Inflammatory macrophage treated with lipopolysaccharide for 4 hours (primary cell): ENCODE measurements around the gene ZSCAN5C.
"Not testable (repeated sequence)": the region's sequence is repeated elsewhere in the genome, so short reads cannot be mapped to it uniquely, and the experiment has no call there.

Experiments used
- DNase-seq: peaks from one replicate; pipeline ENCODE4 v3.0.0-alpha.2; 2020

ZSCAN5C gene, protein sequence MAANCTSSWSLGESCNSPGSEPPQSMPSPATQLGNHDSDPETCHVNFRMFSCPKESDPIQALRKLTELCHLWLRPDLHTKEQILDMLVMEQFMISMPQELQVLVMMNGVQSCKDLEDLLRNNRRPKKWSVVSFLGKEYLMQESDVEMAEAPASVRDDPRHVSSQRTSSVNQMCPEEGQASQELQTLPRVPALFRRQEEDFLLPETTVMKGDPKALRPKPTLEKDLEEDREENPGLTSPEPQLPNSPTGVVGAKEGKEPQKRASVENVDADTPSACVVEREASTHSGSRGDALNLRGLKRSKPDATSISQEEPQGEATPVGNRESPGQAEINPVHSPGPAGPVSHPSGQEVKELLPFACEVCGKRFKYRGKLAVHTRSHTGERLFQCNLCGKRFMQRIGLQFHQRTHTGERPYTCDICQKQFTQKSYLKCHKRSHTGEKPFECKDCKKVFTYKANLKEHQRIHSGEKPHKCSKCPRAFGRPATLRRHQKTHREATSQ

DNA sequence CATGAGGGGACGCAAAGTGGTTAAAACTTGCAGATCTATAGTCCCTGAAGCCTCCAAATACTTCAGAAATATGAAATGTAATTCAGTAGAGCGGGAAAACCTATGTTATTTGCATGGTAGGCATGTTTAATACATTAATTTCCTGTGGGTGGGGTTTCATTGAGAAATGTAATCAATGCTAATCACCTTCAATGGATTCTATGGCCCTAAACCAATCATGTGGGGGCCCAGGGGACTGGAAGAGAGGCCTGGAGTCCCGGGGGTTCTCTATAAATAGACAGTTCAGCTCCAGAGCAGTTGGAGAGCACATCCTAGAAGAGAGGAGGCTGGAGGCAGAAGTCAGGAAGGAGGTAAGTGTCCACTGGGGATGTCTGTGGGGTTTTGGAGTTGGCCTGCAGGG is at the start of gene ZSCAN5C:
Gene ZSCAN5C (plus strand): TSS at position 301 of the 400 bp plus-strand sequence. CDS start 3,641 bp downstream, outside the sequence.
- no peak for DNase-seq

DNA sequence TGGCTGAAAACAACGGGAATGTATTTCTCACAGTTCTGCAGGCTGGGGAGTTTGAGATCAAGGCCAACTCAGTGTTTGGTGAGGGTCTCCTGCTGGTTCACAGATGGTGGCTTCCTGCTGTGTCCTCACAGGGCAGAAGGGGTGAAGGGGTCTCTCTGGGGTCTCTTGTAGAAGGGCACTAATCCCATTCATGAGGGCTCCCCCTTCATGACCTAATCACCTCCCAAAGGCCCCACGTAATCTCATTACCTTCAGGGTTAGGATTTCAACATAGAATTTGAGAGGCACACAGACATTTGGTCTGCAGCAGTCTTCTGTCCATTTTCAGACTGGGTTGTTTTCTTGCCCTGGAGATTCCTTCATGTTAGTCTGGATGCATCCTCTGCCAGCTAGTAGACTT is 49.4 kb upstream of the ZSCAN5C start:
- DNase-seq: no peak

DNA sequence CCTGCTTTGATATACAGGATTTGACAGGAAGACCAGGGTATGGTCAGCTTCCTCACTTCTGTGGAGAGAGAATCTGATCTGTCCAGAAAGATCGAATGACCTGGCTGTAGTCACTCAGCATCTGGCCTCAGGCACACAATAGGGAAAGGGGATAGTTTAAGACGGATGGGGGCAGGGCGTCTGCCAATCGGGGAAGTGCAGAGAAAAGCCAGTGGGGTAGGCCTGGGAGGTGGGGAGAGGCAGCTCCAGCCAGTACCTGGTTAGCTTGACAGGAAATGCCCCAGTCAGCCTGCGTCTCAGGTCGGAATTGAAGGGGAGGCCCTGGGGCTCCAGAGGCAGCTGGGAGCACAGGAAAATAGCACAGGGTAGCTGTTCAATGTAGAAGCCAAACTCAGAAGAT is 48.6 kb upstream of the ZSCAN5C start:
- no peak for DNase-seq

DNA sequence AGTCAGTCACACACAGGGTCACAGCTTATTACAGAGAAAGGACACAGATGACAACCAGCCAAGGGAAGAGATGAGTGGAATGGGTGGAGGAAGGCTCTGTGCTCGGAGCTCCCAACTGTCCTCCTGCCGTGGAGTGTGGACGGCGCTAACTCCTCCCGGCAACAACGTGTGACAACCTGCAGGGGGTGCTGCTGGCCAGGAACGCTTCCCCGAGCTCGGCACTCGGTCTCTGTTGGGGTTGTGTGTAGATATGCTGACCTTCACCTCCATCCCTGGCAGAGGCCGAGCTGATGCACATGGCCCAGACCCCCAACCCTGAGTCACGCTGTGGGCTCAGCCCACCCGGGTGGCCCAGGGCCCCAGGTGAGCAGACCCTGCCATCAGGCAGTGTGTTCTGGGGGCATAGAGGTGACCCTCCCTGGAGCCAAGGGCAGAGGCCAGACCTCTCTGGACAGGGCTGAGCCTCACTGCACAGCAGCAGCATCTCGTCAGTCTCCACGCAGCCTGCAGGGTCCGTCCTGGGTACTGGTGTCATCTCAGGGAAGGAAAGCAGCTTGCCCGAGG is 46.9 kb upstream of the ZSCAN5C start:
- no peak for DNase-seq

DNA sequence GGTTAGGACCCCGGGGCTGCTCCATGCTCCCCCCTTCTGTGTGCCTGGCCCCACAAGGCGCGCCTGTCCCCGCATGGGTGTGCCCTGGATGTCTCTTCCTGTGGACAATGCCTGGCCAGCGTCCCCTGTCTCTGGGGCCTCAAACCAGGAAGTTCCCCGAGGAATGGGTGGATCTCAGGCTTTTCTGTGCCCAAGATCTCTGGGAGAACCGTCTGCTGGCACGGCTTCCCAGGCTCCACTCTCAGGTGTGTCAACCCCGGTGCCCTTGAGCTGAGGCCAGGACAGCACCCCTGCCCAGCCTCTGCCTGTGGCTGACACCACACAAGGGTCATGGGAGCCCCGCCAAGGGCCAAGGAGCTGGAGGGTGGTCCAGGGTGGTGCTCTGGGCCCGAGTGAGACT is 45.3 kb upstream of the ZSCAN5C start:
- no peak for DNase-seq

DNA sequence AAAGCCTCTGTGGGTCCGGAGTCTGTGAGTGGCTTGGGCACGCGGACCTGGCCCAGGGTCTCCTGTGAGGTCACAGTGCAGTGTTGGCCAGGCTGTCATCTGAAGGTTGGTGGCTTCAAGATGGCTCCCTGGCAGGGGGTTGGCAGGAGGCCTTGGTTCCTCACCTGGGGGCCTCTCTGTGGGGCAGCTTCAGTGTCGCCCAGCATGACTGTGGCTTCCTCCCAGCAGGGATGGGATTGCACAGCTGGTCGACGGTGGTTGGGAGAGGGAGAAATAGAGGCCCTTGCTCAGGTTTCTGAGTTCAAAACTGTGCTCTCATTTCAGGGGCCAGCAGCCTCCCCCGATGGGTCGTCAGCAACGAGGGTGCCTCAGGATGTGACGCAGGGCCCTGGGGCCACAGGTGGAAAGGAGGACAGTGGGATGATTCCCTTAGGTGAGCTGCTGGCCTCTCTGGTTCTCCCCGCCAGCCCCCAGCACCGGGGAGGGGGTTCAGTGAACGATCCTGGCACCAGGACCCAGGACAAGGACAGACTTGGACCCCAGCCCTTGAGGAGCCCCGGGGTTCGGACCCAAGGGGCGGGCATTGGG is 43.8 kb upstream of the ZSCAN5C start:
- DNase-seq: no peak

DNA sequence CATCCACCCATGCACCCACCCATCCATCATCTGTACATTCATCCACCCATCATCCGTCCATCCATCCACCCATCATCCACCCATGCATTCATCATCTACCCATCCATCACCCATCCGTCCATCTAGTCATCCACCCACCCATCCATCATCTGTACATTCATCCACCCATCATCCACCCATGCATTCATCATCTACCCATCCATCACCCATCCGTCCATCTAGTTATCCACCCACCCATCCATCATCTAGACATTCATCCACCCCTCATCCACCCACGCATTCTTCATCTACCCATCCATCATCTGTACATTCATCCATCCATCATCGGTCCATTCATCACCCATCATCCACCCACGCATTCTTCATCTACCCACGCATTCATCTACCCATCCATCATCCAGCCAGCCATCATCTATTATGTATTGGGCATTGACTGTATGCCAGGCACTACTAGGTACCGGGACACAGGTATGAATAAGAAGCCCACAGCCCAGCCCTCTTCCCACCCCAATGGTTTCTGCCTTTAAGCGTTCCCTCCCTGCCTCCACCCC is 43.0 kb upstream of the ZSCAN5C start:
- DNase-seq: no peak

DNA sequence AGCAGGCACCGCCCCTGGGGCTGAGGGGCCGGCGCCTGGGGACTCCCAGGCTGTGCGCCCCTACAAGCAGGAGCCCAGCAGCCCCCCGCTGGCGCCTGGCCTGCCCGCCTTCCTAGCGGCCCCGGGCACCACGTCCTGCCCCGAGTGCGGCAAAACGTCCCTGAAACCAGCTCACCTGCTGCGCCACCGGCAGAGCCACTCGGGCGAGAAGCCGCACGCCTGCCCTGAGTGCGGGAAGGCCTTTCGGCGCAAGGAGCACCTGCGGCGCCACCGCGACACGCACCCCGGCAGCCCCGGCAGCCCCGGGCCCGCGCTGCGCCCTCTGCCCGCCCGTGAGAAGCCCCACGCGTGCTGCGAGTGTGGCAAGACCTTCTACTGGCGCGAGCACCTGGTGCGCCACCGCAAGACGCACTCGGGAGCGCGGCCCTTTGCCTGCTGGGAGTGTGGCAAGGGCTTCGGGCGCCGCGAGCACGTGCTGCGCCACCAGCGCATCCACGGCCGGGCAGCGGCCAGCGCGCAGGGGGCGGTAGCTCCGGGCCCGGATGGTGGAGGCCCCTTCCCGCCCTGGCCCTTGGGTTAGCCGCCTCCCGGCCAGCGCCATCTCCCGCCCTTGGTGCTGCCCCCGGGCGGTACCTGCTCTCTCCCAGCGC is 42.3 kb upstream of the ZSCAN5C start:
- no peak for DNase-seq

DNA sequence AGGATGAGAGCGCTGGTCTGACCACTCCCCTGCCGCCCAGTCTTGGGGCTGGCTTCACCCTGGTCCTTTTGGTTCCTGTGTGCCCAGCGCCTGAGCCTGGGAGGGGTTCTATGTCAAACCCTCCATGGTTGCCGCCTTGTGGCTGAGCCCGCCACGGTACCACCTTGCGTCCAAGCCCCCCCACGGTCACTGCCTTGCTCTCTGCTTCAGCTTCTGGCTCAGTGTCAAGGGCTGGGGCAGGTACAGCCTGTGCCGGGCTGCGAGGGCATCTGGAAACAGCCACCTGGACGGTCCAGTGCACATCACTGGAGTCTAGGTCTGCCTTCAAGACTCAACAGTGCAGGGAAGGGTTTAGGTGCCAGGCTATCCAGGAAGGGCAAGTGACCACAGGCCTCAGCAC is 40.5 kb upstream of the ZSCAN5C start:
- DNase-seq: no peak

DNA sequence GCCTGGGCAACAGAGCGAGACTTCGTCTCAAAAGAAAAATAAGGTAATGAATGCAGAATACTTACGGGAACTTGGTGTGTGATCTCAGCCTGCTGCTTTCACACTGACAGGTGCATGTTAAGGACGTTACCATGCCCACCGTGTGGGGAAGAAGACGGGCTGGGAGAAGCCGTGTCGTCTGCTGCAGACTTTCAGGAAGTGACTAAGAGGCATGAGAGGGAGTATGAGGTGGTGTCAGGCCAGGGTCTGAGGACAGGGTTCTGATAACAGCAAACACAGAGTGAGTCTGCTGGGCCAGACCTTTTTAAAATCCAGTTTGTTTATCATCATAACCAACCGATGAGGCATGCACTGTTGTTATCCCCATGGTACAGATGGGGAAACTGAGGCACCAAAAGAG is 39.8 kb upstream of the ZSCAN5C start:
- DNase-seq: peak; percentile 63

DNA sequence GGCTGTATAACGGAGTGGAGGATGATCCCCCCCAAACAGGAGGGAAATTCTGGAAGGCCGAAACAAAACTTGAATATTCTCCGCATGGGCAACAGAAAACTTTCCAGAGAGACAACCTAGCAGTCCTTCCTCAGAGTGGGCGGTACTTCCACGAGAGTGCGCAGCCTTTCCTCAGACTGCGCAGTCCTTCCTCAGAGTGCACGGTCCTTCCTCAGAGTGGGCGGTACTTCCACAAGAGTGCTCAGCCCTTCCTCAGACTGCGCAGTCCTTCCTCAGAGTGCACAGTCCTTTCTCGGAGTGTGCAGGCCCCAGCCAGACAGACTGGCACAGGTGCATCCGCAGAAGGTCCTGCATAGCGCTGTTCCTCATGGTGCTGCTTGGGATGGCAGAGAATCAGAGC is 39.0 kb upstream of the ZSCAN5C start:
- DNase-seq: peak; percentile 1

DNA sequence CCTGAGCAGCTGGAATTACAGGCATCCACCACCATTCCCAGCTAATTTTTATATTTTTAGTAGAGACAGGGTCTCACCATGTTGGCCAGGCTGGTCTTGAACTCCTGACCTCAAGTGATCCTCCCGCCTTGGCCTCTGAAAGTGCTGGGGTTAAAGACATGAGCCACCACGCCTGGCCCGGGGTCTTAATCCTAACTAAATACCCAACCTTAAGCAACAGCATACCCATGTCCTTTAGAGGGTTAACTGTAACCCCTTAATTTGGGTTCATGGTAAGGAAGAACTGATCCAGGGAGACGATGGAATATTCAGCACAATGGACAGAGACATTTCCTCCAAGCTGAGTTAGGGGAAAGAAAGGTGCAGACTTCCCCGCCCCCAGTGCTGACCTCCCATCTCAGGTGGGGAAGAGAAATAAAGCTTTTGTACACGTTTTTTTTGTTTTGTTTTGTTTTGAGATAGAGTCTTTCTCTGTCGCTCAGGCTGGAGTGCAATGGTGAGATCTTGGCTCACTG is 35.0 kb upstream of the ZSCAN5C start:
- DNase-seq: no peak

DNA sequence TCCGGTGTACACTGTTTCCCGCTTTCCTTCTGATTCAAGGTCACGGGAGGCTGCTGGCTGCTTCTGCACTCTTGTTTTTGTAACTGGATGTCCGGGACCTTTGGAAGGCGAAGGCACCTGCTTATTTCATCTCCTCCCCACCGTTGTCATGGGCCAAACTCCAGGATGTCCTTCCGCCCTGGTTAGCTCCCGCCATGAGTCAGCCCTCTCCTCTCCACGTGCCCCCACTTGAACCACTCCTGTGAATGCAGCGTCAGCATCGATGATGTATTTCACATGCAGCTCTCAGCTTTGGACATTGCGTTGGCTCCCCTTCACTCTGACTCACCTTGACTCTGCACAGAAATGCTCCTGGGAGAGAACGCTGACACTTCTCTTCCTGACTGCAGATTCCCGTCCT is 31.8 kb upstream of the ZSCAN5C start:
- no peak for DNase-seq

DNA sequence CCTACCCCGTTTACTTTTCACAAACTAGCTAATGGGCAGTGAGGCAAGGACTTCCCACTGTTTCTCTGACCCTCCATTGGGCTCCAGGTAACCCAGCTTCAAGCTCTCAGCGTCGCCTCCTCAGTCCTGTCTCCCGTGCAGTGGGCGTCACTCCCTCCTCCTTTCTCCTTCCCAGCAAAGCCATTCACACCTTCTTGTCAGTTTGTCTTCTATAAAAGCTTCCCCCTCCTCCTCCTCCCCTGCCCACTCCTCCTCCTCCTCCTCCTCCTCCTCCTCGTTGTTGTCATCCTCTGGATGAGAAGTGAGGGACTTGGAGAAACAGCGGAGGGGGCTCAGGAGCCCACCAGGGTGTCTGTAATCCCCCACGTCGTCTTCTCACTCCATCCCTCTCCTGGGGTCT is 28.0 kb upstream of the ZSCAN5C start:
- no peak for DNase-seq

DNA sequence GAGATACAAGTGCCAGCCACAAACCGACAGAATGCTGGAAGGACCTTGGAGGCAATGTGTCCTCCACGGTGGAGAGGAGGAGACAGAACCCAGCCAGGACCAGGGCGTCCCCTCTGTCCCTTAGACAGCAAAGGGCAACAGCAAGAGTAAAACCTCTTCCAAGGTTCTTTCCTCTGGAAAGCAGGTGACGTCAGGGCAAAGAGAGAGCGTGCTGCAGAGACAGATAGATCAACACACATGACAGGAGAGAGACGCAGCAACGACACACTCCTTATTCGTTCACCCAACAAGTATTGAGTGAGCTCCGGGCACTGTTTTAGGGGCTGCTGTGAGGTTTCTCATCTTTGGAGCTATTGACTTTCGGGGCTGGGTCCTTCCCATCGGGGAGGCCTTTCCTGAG is 27.5 kb upstream of the ZSCAN5C start:
- no peak for DNase-seq

DNA sequence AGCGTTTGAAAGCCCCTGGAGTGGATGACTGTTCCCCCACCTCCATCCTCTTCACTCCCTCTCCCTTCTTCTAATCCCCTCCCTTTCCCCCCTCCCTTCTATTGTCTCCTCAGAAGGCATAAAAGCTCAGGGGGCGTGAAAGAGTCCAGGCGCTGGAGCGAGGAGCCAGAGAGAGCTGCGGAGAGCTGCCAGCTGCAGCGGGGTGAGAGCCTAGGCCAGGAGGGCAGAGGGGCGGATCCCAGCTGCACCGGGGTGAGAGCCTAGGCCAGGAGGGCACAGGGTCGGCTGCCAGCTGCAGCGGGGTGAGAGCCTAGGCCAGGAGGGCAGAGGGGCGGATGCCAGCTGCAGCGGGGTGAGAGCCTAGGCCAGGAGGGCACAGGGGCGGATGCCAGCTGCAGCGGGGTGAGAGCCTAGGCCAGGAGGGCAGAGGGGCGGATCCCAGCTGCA is 26.2 kb upstream of the ZSCAN5C start, which contains the start of gene GALP:
Gene GALP (plus strand): TSS at position 148 of the 447 bp plus-strand sequence. CDS start 1,101 bp downstream, outside the sequence.
- not testable (repeated sequence) for DNase-seq

DNA sequence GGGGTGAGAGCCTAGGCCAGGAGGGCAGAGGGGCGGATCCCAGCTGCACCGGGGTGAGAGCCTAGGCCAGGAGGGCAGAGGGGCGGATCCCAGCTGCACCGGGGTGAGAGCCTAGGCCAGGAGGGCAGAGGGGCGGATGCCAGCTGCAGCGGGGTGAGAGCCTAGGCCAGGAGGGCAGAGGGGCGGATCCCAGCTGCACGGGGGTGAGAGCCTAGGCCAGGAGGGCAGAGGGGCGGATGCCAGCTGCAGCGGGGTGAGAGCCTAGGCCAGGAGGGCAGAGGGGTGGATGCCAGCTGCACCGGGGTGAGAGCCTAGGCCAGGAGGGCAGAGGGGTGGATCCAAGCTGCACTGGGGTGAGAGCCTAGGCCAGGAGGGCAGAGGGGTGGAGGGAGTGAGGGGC is 25.8 kb upstream of the ZSCAN5C start:
- not testable (repeated sequence) for DNase-seq

DNA sequence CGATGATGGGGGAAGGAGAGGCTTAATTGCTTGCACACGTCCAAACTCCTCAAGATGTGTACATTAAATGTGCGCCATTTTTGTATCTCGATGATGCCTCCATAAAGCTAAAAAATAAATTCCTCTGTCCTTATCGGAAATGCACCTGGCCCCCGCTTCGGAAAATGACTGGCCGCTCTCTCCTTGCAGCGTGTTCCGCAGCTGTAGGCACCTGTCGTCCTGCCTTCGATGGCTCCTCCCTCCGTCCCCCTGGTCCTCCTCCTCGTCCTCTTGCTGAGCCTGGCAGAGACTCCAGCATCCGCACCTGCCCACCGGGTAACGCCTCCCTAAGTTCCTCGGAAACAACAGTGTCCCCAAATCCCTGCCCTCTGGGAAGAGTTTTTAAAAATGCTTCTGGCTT is 25.2 kb upstream of the ZSCAN5C start:
- DNase-seq: no peak

DNA sequence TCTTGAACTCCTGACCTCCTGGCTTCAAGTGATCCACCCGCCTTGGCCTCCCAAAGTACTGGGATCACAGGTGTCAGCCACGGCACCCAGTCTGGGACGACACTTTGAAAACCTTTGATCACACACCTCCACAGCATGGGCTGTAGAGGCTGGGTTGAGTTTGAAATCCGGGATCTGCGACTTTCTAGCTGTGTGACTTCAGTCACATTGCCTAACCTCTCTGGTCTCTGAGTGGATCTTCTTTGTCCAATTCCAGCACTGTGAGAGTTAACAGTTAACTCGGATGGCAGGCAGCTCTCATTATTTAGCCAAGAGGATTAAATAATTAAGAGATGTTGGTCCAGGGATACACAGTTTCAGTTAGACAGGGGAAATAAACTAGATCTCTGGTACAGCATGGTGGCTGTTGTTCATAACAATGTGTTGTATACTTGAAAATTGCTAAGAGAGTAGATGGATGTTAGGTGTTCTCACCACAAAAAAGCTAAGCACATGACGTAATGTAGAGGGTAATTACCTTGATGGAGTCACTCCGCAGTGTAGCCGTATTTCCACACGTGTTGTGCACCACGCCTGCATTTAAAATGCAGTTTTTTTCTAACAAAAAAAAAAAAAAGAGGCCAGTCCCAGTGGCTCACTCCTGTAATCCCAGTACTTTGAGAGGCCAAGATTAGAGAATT is 24.4 kb upstream of the ZSCAN5C start:
- no peak for DNase-seq

DNA sequence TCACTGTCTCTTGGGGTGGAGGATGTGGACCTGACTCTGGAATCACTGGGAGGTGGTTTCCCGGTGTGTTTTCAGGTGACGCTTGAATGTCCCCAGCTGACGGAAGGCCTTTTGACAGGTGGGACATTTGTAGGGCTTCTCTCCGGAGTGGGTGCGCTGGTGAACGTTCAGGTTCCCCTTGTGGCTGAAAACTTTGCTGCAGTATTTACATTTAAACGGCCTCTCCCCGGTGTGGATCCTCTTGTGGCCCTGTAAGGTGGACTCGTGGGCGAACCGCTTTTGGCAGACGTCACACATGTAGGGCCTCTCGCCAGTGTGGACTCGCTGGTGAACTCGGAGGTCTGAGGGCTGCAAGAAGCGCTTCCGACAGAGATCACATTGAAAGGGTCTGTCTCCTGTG is 12.3 kb upstream of the ZSCAN5C start:
- DNase-seq: no peak

DNA sequence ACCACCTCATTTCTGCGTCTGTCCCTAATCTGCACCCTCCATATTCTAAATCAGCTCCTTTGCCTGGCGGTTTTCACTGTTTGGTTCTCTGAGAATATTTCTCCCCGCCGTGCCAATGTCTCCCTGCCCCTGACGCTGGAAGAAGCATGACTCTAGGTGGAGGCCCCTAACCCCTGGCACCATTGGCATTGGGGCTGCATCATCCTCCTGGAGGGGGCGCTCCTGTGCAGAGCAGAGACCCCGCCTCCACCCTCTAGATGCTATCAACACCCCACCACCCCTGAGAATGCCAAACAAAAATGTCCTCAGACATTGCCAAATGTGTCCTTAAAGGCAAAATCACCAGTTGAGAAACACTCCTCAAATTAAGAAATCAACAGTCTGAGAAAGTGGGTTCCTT is 11.0 kb upstream of the ZSCAN5C start:
- DNase-seq: no peak

DNA sequence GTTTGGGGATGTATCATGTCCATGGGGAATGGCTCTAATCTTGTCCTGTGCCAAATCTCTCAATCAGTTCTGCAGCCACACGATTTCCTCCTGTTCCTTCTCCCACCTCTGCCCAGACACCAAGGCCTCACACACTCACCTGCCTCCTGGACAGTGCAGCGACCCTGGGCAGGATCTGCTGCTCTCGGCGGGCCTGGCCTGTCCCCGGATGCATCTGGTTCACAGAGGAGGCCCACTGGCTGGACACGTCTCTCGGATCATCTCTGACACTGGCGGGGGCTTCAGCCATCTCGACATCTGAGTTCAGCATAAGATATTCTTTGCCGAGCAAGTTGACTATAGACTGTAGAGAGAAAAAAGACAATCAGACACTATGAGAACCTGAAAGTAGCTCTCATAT is 10.4 kb upstream of the ZSCAN5C start:
- no peak for DNase-seq
